Neural crest cell (in vitro differentiated cells): ENCODE results near the gene RAB44. TPM values are rescaled to one million over a fixed set of nuclear protein-coding genes. Genes with fewer than 3 reads are reported as not detected.

ENCODE experiments used
- DNase-seq: peaks from one replicate; pipeline ENCODE4 v3.0.0; 2021; ENCODE audit warnings: low read depth, mixed read lengths, low spot score
- H3K27ac Mint-ChIP-seq: one replicate; pipeline ENCODE4 v1.8.0; 2021; ENCODE audit warnings: mild to moderate bottlenecking, mixed read lengths; ENCODE audit not compliant: unreplicated experiment
- H3K27me3 Mint-ChIP-seq: 2 replicates; pipeline ENCODE4 v1.8.0; 2021; ENCODE audit warnings: low read depth, mild to moderate bottlenecking, mixed read lengths
- H3K36me3 Mint-ChIP-seq: 2 replicates; pipeline ENCODE4 v1.8.0; 2021; ENCODE audit warnings: low read depth, mild to moderate bottlenecking, mixed read lengths
- H3K4me1 Mint-ChIP-seq: 2 replicates; pipeline ENCODE4 v1.8.0; 2021; ENCODE audit warnings: mixed read lengths
- H3K4me3 Mint-ChIP-seq: one replicate; pipeline ENCODE4 v1.8.0; 2021; ENCODE audit warnings: mild to moderate bottlenecking, mixed read lengths
- H3K9me3 Mint-ChIP-seq: 2 replicates; pipeline ENCODE4 v1.8.0; 2021; ENCODE audit warnings: mixed read lengths
- CTCF ChIP-seq: fragments of 200-600 bp; sonication (generic); conservative IDR thresholded peaks from 2 replicates; pipeline ENCODE4 v1.5.0; 2021; ENCODE audit warnings: antibody characterized with exemption, mild to moderate bottlenecking
- total RNA-seq: library from RNA; stranded (reverse); gene quantifications from 2 replicates; pipeline ENCODE4 v1.2.1, GENCODE V29; 2021

The RAB44 gene
- total RNA-seq, 1 donor from 2014 or later, result not detected

DNA sequence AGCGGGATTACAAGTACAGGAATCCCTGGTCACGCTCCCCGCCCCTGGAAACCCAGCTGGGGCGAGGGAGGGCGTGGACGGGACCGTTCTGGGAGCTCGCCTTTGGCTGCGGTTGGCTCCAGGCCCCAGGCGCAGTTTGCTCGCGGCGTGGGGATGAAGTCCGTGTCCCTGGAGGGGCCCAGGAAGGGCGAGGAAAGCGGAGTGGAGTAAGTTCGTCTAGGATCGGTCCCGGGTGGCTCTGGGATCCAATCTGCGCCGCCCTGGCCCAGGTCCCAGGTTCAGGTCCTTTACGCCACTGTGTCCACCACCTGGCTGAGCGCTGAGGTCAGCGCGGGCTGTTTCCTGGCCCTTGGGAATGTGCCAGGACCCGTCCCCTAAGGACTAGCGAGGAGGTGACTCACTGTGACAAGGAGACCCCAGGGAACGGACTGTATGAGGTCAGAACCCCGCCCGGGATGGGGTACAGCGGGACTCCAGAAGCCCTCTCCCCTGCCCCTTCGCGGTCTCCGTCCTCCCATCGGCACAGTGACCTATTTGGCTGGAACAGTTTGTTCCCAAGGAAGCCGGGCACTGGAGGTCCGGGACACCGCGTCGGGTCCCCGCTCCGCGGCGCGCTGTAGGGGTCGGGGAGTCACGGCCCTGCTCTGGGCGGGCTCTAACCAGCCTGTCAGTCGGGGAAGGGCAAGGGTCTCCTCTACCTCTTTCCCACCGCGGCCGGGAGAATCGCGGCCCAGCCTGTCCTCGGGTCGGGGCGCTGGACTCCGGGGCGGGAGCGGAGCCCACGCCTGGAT is 18.4 kb upstream of the RAB44 start:
- peaks cover 44% of the 10 kb centered on the region for H3K27me3 Mint-ChIP-seq
- H3K36me3 Mint-ChIP-seq, result no peaks in the 10 kb centered on the region
- peak overlapping the region; percentile 93 for H3K4me3 Mint-ChIP-seq
- DNase-seq, result peak; percentile 22
- no peak for TF ChIP-seq CTCF
- peaks cover 34% of the 10 kb centered on the region for H3K4me1 Mint-ChIP-seq
- no peak overlapping the region for H3K27ac Mint-ChIP-seq
- H3K9me3 Mint-ChIP-seq, result no peaks in the 10 kb centered on the region

DNA sequence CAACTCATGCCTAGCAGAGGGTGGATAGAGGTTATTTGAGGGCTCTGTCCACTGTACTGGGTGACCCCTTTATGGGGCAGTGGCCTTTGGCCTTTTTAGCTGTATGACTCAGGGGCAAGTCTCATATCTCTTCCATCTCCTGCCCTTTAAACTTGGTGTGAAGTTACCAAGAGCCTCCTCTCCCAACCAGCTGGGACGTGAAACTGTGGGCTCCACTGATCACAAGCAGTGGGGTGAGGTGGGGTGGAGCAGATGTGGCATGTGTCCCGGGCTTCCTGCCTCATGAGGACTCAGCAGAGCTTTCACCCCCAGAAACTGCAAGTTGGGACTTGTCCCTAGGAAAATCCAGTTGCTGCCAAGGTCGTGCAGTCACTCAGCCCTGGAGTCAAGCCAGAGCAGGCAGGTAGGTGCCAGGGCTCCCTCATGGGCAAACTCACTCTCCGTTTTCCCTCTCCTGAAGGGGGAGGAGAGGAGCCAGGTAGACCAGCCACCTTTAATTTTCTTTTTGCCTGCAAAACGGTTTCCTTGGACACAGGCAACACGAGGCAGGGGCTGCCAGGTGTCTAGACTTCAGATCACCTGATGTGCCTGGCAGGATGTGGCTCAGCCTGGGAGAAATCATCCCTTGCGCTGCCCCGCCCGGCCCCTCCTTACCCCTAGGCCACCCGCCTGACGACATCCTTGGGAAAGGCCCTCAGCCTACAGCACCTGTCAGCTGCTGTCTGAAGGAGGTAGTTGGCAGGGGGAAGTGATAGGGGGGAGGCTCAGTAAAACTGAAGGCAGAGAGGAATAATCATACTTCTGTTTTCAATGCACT is 15.1 kb upstream of the RAB44 start:
- no peak for DNase-seq
- peak overlapping the region; percentile 56 for H3K4me3 Mint-ChIP-seq
- no peak for TF ChIP-seq CTCF
- no peak overlapping the region for H3K27ac Mint-ChIP-seq
- no peaks in the 10 kb centered on the region for H3K36me3 Mint-ChIP-seq
- peaks cover 37% of the 10 kb centered on the region for H3K27me3 Mint-ChIP-seq
- no peaks in the 10 kb centered on the region for H3K9me3 Mint-ChIP-seq
- H3K4me1 Mint-ChIP-seq, result peaks cover 21% of the 10 kb centered on the region

GRCh38 chr6:36683145-36683655 is 14.4 kb upstream of the RAB44 start:
- H3K4me1 Mint-ChIP-seq, result peaks cover 15% of the 10 kb centered on the region
- no peak for DNase-seq
- no peak for TF ChIP-seq CTCF
- peaks cover 31% of the 10 kb centered on the region for H3K27me3 Mint-ChIP-seq
- no peaks in the 10 kb centered on the region for H3K9me3 Mint-ChIP-seq
- no peaks in the 10 kb centered on the region for H3K36me3 Mint-ChIP-seq
- H3K4me3 Mint-ChIP-seq, result no peak overlapping the region
- no peak overlapping the region for H3K27ac Mint-ChIP-seq

GRCh38 chr6:36683656-36684446 is 13.8 kb upstream of the RAB44 start:
- Mint-ChIP-seq H3K27ac (no peak overlapping the region), H3K9me3 (no peaks in the 10 kb centered on the region), H3K4me3 (no peak overlapping the region), H3K4me1 (peaks cover 9% of the 10 kb centered on the region), H3K36me3 (no peaks in the 10 kb centered on the region), H3K27me3 (peaks cover 28% of the 10 kb centered on the region)
- no peak for DNase-seq
- no peak for TF ChIP-seq CTCF

GRCh38 chr6:36684447-36684812 is 13.2 kb upstream of the RAB44 start:
- peaks cover 23% of the 10 kb centered on the region for H3K27me3 Mint-ChIP-seq
- no peak overlapping the region for H3K27ac Mint-ChIP-seq
- H3K4me1 Mint-ChIP-seq, result peaks cover 5% of the 10 kb centered on the region
- no peak overlapping the region for H3K4me3 Mint-ChIP-seq
- DNase-seq, result no peak
- no peaks in the 10 kb centered on the region for H3K9me3 Mint-ChIP-seq
- TF ChIP-seq CTCF, result no peak
- H3K36me3 Mint-ChIP-seq, result no peaks in the 10 kb centered on the region
